NOMO-1 treated with dmso at 0.1 percent for 144 hours (cell line): ENCODE measurements around the gene SCN1A.
"Not testable (repeated sequence)": the region's sequence is repeated elsewhere in the genome, so short reads cannot be mapped to it uniquely, and the experiment has no call there.

ENCODE experiments used
- DNase-seq: peaks from one replicate; lab custom pipeline; 2025; ENCODE audit not compliant: unreplicated experiment; lab: John Stamatoyannopoulos, UW

Gene SCN1A

GRCh38 chr2:166127217-166128155, at the start of gene SCN1A:
TSS of gene SCN1A (minus strand) at chr2:166128020. CDS start at chr2:166073621, 54,399 bp downstream.
- peak; percentile 12 for DNase-seq

DNA sequence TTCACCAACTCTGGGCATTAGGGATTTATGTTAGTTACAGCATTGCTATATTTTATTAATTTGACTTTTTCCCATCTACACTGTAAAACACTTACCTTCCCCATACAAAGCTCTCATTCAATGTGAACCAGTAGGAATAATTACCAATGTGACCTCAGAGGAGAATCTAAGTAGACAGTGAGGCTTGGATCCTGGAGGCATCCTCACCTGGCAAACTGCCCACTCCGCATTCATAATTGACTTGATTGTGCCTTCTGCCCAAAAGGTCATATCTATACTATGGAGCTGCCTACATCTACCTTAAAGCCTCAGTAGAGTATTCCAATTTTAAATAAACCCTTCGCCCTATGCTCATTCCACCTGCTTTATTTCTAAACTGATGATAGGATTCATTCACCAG, 45.4 kb upstream of the SCN1A start:
- no peak for DNase-seq

DNA sequence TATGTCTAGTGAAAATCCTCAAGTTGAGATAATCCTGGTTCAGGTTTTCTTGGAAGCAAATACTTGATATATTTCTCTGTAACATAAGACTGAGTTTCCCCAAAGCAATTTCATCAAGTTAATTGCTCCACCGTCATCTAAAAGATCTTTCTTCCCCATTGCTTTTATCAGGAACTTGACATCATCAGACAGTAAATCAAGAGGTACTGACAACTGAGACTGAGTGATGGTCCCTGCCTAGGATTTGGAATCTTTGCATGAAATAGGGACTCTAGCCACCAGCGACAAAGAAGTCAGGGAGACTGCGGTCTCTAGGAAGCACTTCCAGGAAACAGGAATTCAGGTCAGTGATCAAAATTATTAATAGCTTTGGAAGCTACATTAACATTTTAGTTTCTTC, 43.4 kb upstream of the SCN1A start:
- no peak for DNase-seq

DNA sequence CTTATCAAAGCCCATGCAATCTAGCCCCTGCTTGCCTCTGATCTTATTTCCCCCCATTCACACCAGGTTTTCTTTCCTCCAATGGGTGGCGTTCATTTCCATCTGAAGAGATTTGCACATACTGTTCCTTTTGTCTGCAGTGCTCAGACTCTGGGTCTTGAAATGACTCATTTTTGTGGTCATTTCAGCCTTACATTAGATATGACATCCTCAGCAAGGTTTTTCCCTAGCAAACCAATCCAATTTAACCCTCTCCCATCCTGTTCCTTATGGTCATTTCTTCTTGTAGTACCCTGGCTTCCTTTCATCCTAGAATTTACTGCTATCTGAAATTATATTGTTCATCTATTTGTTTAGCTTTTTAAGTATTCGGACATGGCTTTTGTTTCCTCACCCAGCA, 42.5 kb upstream of the SCN1A start:
- DNase-seq, result no peak

GRCh38 chr2:166167449-166167848, 39.6 kb upstream of the SCN1A start:
- no peak for DNase-seq

DNA sequence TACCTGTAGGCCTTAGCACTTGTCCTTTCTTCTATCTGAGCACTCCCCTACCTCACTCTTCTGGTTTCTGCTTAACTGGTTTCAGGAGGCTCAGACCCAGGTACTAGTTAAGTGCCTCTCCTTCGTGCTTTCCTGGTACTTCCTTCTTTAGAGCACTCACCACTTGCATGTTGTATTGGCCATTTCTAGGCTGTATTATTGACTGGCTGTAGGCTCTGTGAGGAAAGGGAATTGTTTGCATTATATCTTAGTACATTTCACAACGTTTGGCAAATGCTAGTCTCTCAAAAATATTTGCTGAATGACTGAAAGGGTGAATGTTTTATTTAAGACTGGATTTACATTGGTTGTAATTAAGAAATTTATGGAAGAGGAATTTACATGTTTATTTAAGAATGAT, 36.0 kb upstream of the SCN1A start:
- no peak for DNase-seq

- no peak for DNase-seq
Observed at GRCh38 chr2:166158546-166158945, 30.7 kb upstream of the SCN1A start.

DNA sequence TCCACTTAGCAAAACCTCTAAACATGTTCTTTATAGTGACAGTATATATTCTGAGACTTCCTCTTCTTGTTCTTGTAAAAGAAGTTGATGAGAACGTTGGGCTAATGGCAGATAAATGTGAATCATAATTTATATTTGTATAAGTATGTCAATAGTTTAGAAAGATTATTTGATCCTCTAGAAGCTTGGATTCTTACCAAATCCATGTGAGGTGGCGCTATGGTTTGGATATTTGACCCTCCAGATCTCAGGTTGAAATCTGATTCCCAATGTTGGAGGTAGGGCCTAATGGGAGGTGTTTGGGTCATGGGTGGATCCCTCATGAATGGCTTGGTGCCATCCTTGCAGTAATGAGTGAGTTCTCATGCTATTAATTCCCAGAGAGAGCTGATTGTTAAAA, 29.8 kb upstream of the SCN1A start:
- DNase-seq, result no peak

DNA sequence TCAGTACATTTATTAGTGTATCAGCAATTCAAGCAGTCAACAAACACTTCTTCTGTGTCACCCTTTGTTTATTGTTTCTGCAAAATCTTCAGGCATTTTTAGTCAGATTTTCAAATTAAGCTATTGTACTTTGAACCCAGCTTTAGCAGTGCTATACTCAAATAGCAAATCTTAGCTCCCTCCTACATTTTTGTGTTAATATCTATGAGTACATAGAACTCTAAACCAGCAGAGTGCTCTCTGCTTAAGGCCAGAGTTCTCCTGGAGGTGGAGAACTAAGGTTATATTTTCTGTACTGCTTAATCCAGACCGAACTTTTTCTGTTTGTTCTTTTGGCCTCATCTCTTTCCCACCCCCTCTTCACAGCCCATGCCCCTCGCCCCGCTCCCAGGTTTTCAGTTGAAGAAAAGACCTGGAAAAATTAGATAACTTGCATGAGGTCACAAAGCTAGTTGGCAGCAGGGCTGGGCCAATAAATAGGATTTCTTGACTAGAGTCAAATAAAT, 29.2 kb upstream of the SCN1A start:
- no peak for DNase-seq

GRCh38 chr2:166155589-166155988, 27.8 kb upstream of the SCN1A start:
- no peak for DNase-seq

DNA sequence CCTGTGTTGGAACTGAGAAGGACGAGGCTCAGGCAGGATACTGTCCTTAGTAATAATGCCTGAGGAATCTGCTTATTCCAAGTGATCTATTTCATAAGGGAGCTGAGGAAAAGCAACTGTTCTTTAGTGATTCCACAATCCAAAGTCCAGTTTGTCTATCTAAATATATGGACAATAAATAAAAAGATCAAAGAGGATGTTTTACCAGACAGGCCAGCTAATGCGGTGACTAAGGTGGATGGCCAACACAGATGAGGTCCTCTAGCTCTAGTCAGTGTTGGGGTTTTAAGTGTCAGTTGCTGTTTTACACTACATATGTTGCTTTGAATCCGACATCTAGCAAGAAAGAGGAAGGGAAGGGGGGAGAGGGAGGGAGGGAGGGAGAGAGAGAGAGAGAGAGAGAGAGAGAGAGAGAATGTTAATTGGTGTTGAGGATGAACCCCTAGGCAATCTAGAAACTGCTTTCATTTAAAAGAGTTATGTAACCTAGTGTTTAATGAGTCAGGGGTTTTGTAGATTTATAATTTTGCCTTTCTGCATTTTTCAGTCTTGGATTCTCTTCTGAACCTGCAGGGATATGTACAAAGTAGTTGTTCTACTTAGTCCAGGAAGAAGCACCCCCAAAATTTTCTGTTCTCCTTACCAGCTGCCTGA, 27.0 kb upstream of the SCN1A start:
- DNase-seq, result no peak

GRCh38 chr2:166152064-166152463, 24.2 kb upstream of the SCN1A start:
- no peak for DNase-seq

DNA sequence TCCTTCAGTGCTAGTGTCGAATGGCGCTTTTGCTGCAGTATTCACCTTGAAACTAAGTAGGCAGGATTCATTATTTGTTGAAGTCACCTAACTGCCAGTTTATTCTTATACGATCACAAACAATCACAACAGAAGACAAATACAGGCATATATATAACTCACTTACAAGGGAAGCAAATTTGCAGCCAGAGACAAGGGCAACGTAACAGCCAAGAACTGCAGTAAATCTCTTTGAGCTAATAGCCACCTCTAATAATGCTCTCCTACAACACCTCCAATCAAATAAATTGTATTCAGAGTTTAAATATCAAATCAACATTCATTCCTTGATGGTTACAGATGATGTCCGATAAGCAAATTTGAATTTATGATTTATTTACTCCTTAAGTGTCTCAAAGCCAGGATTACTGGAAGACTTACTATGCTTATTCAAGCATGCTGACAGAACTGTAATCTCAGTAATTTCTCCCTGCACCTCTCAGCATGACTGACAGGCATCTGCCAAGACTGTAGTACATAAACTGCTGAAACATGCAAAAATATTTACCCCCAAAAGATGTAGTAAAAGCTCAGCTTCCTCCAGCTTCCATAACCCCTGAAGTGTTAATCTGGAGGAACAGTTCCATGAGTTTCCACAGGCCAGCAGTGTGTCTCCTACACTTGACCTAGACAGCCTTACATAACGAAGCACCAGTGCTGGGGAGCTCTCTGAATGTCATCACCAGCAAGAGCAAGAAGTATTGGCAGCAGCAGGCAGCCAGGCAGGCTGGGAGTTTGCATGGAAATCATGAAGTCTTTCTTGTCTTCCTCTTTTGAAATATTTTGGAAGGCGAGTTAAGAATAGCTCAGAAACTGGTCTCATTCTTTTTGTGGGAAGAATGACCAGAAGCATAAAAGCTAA, 20.9 kb upstream of the SCN1A start:
- DNase-seq, result no peak

DNA sequence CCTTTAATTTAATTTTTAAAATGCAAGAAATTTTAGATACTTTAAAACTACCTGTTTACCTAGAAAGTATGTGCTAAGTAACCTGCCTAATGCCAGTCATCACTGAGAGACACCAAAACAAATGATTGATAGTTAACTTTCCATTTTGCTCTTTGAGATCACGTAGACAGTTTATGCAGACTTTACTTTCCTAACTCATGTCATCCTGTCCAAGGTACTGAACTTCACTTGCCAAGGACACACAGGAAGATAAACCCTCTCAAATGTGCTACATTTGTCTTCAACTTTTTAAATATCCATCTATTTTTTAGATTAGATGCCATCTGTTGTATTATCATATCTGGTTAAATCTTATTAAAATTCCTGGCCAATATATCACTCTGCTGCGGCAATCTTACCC, 20.1 kb upstream of the SCN1A start:
- no peak for DNase-seq

DNA sequence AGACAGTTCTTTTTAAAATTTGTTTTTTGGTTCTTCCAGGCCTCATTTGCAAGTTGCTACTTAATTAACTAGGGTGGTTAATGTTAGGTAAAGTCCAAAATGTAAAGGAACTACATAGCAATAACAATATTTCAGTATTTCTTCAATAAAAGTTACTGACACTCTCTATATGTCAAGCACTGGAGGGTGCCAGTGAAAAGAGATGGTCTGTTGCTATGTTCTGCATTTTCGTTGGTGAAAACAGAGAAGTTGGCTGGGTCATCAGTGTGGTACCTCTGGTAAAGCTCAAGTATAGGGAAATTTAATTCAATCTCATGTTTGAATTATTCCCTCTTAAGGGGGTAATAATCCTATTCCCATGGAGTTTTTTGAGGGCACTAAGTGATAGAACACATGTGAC, 16.3 kb upstream of the SCN1A start:
- DNase-seq, result no peak

DNA sequence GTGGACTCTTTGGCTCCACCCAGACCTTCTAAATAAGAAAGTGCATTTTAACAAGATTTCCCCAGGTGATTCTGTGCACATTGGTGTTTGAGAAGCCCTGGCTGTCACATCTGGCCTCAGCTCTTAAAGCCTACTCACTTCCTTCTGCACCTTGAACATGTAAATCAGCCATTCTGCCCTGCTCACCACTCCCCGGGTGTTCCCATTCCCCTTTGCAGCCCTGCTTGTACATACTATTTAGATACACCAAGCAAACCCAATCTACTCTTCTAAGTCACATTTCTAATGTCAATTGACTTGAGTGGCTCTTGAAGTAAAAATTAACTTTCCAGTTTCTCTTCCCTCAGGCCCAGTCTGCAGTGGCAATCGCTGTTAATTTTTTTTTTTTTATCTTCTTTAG, 13.1 kb upstream of the SCN1A start:
- no peak for DNase-seq

DNA sequence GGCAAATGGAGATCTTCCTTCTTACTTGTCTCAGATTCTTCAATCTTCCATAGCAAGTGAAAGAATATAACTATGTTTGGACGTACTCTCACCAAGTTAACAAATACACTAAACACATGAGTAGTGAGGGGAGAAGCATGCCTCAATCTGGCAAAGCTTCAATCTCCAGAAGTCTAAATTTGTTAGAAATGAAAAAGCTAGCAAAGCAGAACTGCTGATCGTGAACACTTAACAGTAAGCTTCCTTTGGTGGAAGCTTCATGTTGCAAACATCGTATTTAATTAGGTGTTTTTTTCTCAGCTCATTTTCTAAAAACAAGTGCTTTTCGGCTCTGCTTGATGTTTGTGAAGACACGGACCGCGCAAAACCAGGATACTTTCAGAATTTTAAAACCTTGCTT, 12.7 kb upstream of the SCN1A start:
- DNase-seq, result no peak

DNA sequence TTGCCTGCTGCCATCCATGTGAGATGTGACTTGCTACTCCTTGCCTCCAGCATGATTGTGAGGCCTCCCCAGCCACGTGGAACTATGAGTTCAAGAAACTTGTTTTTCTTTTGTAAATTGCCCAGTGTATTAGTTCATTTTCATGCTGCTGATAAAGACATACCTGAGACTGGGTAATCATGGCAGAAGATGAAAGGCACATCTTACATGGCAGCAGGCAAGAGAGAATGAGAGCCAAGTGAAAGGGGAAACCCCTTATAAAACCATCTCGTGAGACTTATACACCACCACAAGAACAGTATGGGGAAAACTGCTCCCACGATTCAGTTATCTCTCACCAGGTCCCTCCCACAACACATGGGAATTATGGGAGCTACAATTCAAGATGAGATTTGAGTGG, 11.7 kb upstream of the SCN1A start:
- DNase-seq, result not testable (repeated sequence)

DNA sequence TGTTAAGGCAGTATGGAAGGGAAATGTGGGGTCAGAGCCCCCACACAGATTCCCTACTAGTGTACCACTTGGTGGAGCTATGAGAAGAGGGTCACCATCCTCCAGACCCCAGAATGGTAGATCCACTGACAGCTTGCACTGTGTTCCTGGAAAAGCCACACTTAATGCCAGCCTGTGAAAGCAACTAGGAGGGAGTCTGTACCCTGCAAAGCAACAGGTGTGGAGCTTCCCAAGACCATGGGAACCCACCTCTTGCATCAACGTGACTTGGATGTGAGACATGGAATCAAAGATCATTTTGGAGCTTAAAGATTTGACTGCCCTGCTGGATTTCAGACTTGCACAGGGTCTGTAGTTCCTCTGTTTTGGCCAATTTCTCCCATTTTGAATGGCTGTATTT, 10.8 kb upstream of the SCN1A start:
- DNase-seq, result no peak

DNA sequence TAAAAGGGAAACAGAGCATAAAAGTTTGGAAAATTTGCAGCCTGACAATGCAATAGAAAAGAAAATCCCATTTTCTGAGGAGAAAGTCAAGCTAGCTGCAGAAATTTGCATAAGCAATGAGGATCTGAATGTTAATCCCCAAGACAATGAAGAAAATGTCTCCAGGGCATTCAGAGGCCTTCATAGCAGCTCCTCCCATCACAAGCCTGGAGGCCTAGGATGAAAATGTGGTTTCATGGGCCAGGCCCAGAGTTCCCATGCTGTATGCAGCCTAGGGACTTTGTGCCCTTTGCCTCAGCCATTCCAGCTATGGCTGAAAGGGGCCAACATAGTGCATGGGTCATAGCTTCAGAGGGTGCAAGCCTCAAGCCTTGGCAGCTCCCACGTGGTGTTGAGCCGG, 10.3 kb upstream of the SCN1A start:
- no peak for DNase-seq

GRCh38 chr2:166137331-166137730, 9.5 kb upstream of the SCN1A start:
- DNase-seq, result no peak
